HepG2 (cell line): ENCODE measurements around the gene TBC1D24. TPM values are rescaled to one million over a fixed set of nuclear protein-coding genes. Genes with fewer than 3 reads are reported as not detected.

Experiments used
- FUBP1 ChIP-seq: sonication (generic); formaldehyde crosslinking; IDR thresholded peaks from 2 replicates; pipeline ENCODE4 v1.5.1; 2020; ENCODE audit warnings: missing genetic modification reagents, mild to moderate bottlenecking, borderline replicate concordance
- HMG20B ChIP-seq: conservative IDR thresholded peaks from 2 replicates; pipeline ENCODE4 v1.6.1; 2016; ENCODE audit warnings: missing genetic modification reagents, missing compliant biosample characterization
- KIAA2018 ChIP-seq: sonication (generic); formaldehyde crosslinking; IDR thresholded peaks from 2 replicates; pipeline ENCODE4 v1.5.0; 2020; ENCODE audit warnings: mild to moderate bottlenecking, missing genetic modification reagents, borderline replicate concordance
- THAP9 ChIP-seq: sonication (generic); formaldehyde crosslinking; IDR thresholded peaks from 2 replicates; pipeline ENCODE4; 2020; ENCODE audit warnings: missing genetic modification reagents, mild to moderate bottlenecking, borderline replicate concordance
- ZNF136 ChIP-seq: sonication (generic); formaldehyde crosslinking; IDR thresholded peaks from 2 replicates; pipeline ENCODE4 v1.8.1; 2022; ENCODE audit warnings: low read depth, mild to moderate bottlenecking, moderate library complexity, missing genetic modification reagents
- ZNF296 ChIP-seq: sonication (generic); formaldehyde crosslinking; conservative IDR thresholded peaks from 2 replicates; pipeline ENCODE4 v1.5.0; 2020; ENCODE audit warnings: mild to moderate bottlenecking, missing genetic modification reagents
- polyA plus RNA-seq, 8 experiments: library from polyadenylated mRNA; depleted of rRNA in 3 of 8; stranded (reverse) in 7 of 8; unstranded in 1 of 8; fragments of >200 nt; fragmentation: Illumina TruSeq in 4 of 8; extraction: Trizol in 4 of 8; gene quantifications; 2 replicates each; pipeline versions ENCODE4 v1.2.1 to v1.2.3, GENCODE V29; 2011 to 2016; ENCODE audit warnings: low read depth in 4 of 8, missing spikeins in 1 of 8, mixed read lengths in 1 of 8; ENCODE audit not compliant: insufficient read depth in 1 of 8
- total RNA-seq, 5 experiments: library from RNA; depleted of rRNA; stranded (reverse); fragments of >200 nt; fragmentation: Illumina TruSeq; extraction: Trizol; gene quantifications; 2 replicates each; pipeline ENCODE4 v1.2.3, GENCODE V29; 2016; ENCODE audit warnings: low read depth in 1 of 5
- TF ChIP-seq, protein P1 (sequence below): sonication (generic); formaldehyde crosslinking; IDR thresholded peaks from 2 replicates; pipeline ENCODE4 v1.4.0; 2020; ENCODE audit warnings: mild to moderate bottlenecking, missing genetic modification reagents
- TF ChIP-seq, protein P2 (sequence below): sonication (generic); formaldehyde crosslinking; IDR thresholded peaks from 2 replicates; pipeline ENCODE4 v1.4.0; 2020; ENCODE audit warnings: mild to moderate bottlenecking, missing genetic modification reagents
- TF ChIP-seq, protein P3 (sequence below): IDR thresholded peaks from 2 replicates; pipeline ENCODE4 v1.6.1; 2016

Gene TBC1D24
- total and polyA plus RNA-seq, 2 of the 13 experiments (the other 11 are each of a cell fraction or from before 2014, with no cell fraction given): 7.7 to 13.7 TPM

DNA sequence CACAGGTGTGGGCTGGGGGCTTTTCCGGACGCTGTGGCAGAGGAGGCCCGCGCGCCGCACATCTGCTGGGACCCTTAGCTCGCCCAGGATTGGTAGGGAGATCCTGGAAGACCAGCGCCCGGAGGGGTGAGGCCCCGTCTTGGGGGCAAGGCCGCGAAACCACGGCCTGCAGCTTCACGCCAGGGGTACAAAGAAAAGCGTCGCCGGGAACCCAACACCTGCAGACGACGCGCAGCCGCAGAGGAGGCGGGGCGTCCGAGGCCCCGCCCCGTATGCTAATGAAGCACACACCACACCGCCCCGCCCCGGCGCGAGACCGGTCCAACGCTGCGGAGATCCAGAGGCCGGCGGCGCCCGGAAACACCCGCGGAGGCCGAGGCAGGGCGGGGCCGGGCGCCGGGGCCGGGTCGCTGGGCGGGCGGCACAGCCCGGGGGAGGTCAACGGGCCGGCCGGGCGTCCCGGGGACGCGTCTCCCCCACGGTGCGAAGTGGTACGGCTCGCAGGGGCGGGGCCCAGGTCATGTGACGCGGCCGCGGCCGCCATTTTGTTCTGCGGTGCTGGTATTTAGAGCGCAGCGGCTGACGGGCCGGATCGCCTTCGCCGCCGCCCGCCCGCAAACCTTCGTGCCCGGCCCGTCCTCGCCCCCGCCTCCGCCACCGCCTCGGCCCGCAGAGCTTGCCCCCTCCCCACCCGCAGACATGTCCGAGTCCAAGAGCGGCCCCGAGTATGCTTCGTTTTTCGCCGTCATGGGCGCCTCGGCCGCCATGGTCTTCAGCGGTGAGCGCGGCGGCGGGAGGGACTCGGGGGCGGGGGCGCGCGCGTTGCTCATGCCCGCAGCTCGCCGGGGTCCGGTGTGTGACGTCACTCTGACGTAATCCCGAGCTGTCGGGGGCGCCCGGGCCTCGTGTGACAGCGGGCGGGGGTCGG is 38.7 kb downstream of the TBC1D24 start, which contains the start of gene ATP6V0C (continued):
- TF ChIP-seq ZNF296: no peak
- TF ChIP-seq, protein P1, sequence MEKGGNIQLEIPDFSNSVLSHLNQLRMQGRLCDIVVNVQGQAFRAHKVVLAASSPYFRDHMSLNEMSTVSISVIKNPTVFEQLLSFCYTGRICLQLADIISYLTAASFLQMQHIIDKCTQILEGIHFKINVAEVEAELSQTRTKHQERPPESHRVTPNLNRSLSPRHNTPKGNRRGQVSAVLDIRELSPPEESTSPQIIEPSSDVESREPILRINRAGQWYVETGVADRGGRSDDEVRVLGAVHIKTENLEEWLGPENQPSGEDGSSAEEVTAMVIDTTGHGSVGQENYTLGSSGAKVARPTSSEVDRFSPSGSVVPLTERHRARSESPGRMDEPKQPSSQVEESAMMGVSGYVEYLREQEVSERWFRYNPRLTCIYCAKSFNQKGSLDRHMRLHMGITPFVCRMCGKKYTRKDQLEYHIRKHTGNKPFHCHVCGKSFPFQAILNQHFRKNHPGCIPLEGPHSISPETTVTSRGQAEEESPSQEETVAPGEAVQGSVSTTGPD (CRISPR knock-in tag): no peak
- TF ChIP-seq, protein P2, sequence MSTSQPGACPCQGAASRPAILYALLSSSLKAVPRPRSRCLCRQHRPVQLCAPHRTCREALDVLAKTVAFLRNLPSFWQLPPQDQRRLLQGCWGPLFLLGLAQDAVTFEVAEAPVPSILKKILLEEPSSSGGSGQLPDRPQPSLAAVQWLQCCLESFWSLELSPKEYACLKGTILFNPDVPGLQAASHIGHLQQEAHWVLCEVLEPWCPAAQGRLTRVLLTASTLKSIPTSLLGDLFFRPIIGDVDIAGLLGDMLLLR (CRISPR knock-in tag): no peak; the same call in 1 of the 2 replicates
- TF ChIP-seq ZNF136 (CRISPR knock-in tag): no peak
- TF ChIP-seq, protein P3, sequence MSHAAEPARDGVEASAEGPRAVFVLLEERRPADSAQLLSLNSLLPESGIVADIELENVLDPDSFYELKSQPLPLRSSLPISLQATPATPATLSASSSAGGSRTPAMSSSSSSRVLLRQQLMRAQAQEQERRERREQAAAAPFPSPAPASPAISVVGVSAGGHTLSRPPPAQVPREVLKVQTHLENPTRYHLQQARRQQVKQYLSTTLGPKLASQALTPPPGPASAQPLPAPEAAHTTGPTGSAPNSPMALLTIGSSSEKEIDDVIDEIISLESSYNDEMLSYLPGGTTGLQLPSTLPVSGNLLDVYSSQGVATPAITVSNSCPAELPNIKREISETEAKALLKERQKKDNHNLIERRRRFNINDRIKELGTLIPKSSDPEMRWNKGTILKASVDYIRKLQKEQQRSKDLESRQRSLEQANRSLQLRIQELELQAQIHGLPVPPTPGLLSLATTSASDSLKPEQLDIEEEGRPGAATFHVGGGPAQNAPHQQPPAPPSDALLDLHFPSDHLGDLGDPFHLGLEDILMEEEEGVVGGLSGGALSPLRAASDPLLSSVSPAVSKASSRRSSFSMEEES (CRISPR knock-in tag): peak; percentile 68
- 0 out of 2 replicates have a peak, but pooled peaks have one; percentile 31 for TF ChIP-seq FUBP1 (CRISPR knock-in tag)
- TF ChIP-seq KIAA2018 (CRISPR knock-in tag): no peak
- peak; percentile 37; the same call in 1 of the 2 replicates for TF ChIP-seq THAP9 (CRISPR knock-in tag)
- no peak for TF ChIP-seq HMG20B
